ENCODE measurements around the gene AHCY.

The AHCY gene

DNA sequence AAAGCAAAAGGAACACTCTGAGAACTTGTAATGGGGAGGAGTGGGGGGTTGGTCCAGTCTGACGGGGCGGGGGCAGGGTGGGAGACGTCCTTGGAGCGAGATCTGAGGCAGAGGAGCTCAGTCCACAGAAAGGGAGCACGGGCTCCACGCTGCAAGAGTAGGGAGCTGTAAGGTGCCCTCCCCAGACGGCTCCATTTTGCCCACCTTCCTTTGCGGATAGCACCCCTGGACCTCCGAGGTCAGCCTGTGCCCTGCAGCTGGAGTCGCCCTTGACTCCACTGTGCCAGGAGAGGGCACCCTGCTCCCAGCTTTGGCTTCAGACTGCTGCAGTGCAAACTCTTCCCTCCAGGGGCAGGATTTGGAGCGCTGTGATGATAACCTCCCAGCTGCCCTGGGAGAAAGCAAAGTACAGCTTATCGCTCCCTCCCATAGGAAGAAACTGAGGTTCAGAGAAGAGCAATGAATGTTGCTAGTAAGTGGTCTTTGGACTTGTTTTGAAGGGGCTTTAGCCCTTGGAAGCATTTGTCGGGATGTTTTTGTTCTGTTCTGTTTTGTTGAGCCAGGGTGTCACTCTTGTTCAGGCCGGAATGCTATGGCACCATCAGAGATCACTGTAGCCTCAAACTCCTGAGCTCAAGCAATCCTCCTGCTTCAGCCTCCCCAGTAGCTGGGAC lies 9.5 kb upstream of the AHCY start:
- H3K56ac ChIP-seq (ENCODE audit: low read length) = peak overlapping the region; percentile 79
- H3K27me3 ChIP-seq (ENCODE audit: insufficient read depth, low read length, poor library complexity) = no peaks in the 10 kb centered on the region
- H3K9ac ChIP-seq (ENCODE audit: low read length) = peak overlapping the region; percentile 31
- H3K79me2 ChIP-seq (ENCODE audit: control insufficient read depth, insufficient read depth, low read length) = no peaks in the 10 kb centered on the region
- H2BK15ac ChIP-seq (replicated peaks; ENCODE audit: low read depth) = no peak overlapping the region
- H3K4ac ChIP-seq (ENCODE audit: low read depth, low read length) = no peak overlapping the region
- H3K79me1 ChIP-seq (ENCODE audit: low read length) = no peaks in the 10 kb centered on the region
- no peaks in the 10 kb centered on the region for H3K4me1 ChIP-seq (ENCODE audit: control insufficient read depth, low read depth, low read length)
- no peak overlapping the region for H3K4me3 ChIP-seq (ENCODE audit: low read length)
- DNase-seq = peak; percentile 95
- H3K4me2 ChIP-seq (ENCODE audit: low read length) = peak overlapping the region; percentile 23
- H3K23ac ChIP-seq (ENCODE audit: low read length) = no peak overlapping the region
- no peak overlapping the region for H2BK5ac ChIP-seq (ENCODE audit: low read length)
- no peak overlapping the region for H2AK5ac ChIP-seq (ENCODE audit: low read length)
- WGBS (ENCODE audit: extremely low coverage, insufficient coverage, low lambda C conversion rate) = no CpG with 5 or more reads among the region's 14 CpGs
- no peak overlapping the region for H2BK120ac ChIP-seq (ENCODE audit: low read depth, low read length)
- H4K5ac ChIP-seq (ENCODE audit: low read length) = no peak overlapping the region
- H3K18ac ChIP-seq (ENCODE audit: low read length) = no peak overlapping the region
- H4K8ac ChIP-seq (ENCODE audit: low read depth, low read length) = no peak overlapping the region
- H3K27ac ChIP-seq (ENCODE audit: low read depth, low read length) = no peak overlapping the region
- H3K36me3 ChIP-seq (ENCODE audit: control insufficient read depth, insufficient read depth, low read length) = no peaks in the 10 kb centered on the region

- no peak overlapping the region for H3K4me3 ChIP-seq (ENCODE audit: low read length)
- no peak overlapping the region for H3K4ac ChIP-seq (ENCODE audit: low read depth, low read length)
- no peak overlapping the region for H3K27ac ChIP-seq (ENCODE audit: low read depth, low read length)
- WGBS (ENCODE audit: extremely low coverage, insufficient coverage, low lambda C conversion rate) = no CpG with 5 or more reads among the region's 11 CpGs
- peak overlapping the region; percentile 31 for H3K9ac ChIP-seq (ENCODE audit: low read length)
- H3K27me3 ChIP-seq (ENCODE audit: insufficient read depth, low read length, poor library complexity) = no peaks in the 10 kb centered on the region
- DNase-seq = no peak
- peak overlapping the region; percentile 79 for H3K56ac ChIP-seq (ENCODE audit: low read length)
- no peaks in the 10 kb centered on the region for H3K79me1 ChIP-seq (ENCODE audit: low read length)
- H3K4me1 ChIP-seq (ENCODE audit: control insufficient read depth, low read depth, low read length) = no peaks in the 10 kb centered on the region
- no peak overlapping the region for H4K5ac ChIP-seq (ENCODE audit: low read length)
- no peak overlapping the region for H2BK15ac ChIP-seq (replicated peaks; ENCODE audit: low read depth)
- no peak overlapping the region for H4K8ac ChIP-seq (ENCODE audit: low read depth, low read length)
- no peaks in the 10 kb centered on the region for H3K79me2 ChIP-seq (ENCODE audit: control insufficient read depth, insufficient read depth, low read length)
- H2BK120ac ChIP-seq (ENCODE audit: low read depth, low read length) = no peak overlapping the region
- no peak overlapping the region for H3K23ac ChIP-seq (ENCODE audit: low read length)
- no peak overlapping the region for H2BK5ac ChIP-seq (ENCODE audit: low read length)
- H3K18ac ChIP-seq (ENCODE audit: low read length) = no peak overlapping the region
- H3K4me2 ChIP-seq (ENCODE audit: low read length) = peak overlapping the region; percentile 23
- no peaks in the 10 kb centered on the region for H3K36me3 ChIP-seq (ENCODE audit: control insufficient read depth, insufficient read depth, low read length)
- H2AK5ac ChIP-seq (ENCODE audit: low read length) = no peak overlapping the region
Observed at GRCh38 chr20:34312024-34312460, 8.9 kb upstream of the AHCY start.

DNA sequence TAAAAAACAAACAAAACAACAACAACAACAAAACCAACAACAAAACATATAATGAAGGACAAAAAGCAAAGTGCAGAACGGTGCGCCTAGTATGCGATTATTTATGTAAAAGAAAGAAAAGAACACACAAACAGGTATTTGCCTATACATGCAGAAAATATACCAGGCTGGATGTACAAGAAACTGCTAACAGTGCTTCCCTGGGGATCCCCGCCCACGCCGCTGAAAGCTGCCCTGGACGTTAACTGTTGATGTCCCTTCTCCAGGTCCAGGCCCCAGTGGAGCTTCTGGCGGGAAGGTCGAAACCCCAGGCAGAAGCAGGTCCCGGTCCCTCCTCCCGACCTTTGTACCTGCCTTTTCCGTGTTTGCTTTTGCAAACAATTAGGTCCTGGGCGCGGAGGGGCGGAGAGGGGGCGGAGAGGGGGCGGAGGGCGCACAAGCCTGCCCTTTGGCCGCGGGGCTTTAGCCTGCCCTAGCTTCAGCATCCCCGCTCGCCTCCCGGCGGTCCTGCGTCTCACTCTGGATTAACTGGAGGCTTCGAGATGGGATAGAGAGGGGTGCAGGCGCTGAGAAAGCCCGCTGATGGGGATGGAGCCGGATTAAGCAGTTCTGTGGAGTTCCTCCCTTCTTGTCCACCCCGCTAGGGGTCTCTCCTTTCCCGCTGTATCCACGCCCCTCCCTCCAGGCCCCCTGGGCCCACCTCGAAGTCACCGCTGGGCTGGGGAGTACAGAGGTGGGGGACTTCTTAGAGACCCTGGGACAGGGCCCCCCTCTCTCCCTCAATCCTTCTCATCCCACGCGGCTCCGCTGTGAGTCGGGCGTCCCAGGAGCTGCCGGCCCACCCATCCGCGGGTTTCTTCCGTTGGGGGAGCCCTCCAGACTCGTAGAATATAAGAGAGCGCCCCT lies 8.2 kb upstream of the AHCY start:
- no peak overlapping the region for H2BK5ac ChIP-seq (ENCODE audit: low read length)
- H3K23ac ChIP-seq (ENCODE audit: low read length) = no peak overlapping the region
- no peak overlapping the region for H3K18ac ChIP-seq (ENCODE audit: low read length)
- H2BK120ac ChIP-seq (ENCODE audit: low read depth, low read length) = no peak overlapping the region
- H4K8ac ChIP-seq (ENCODE audit: low read depth, low read length) = no peak overlapping the region
- no peaks in the 10 kb centered on the region for H3K36me3 ChIP-seq (ENCODE audit: control insufficient read depth, insufficient read depth, low read length)
- H3K27me3 ChIP-seq (ENCODE audit: insufficient read depth, low read length, poor library complexity) = no peaks in the 10 kb centered on the region
- H3K79me2 ChIP-seq (ENCODE audit: control insufficient read depth, insufficient read depth, low read length) = no peaks in the 10 kb centered on the region
- H3K4me1 ChIP-seq (ENCODE audit: control insufficient read depth, low read depth, low read length) = no peaks in the 10 kb centered on the region
- no peak overlapping the region for H3K4ac ChIP-seq (ENCODE audit: low read depth, low read length)
- H2AK5ac ChIP-seq (ENCODE audit: low read length) = no peak overlapping the region
- peak; percentile 85 for DNase-seq
- H3K27ac ChIP-seq (ENCODE audit: low read depth, low read length) = no peak overlapping the region
- H3K56ac ChIP-seq (ENCODE audit: low read length) = peak overlapping the region; percentile 62
- WGBS (ENCODE audit: extremely low coverage, insufficient coverage, low lambda C conversion rate) = no CpG with 5 or more reads among the region's 45 CpGs
- H3K9ac ChIP-seq (ENCODE audit: low read length) = peak overlapping the region; percentile 52
- H2BK15ac ChIP-seq (replicated peaks; ENCODE audit: low read depth) = no peak overlapping the region
- peak overlapping the region; percentile 70 for H3K4me2 ChIP-seq (ENCODE audit: low read length)
- no peak overlapping the region for H4K5ac ChIP-seq (ENCODE audit: low read length)
- no peaks in the 10 kb centered on the region for H3K79me1 ChIP-seq (ENCODE audit: low read length)
- peak overlapping the region; percentile 14 for H3K4me3 ChIP-seq (ENCODE audit: low read length)

GRCh38 chr20:34310481-34311117 lies 7.4 kb upstream of the AHCY start:
- Histone ChIP-seq H2BK5ac (ENCODE audit: low read length) (no peak overlapping the region), H3K4me3 (ENCODE audit: low read length) (no peak overlapping the region), H3K23ac (ENCODE audit: low read length) (no peak overlapping the region), H2AK5ac (ENCODE audit: low read length) (no peak overlapping the region), H3K4ac (ENCODE audit: low read depth, low read length) (no peak overlapping the region), H3K79me1 (ENCODE audit: low read length) (no peaks in the 10 kb centered on the region), H3K79me2 (ENCODE audit: control insufficient read depth, insufficient read depth, low read length) (no peaks in the 10 kb centered on the region), H2BK120ac (ENCODE audit: low read depth, low read length) (no peak overlapping the region), H4K8ac (ENCODE audit: low read depth, low read length) (no peak overlapping the region), H4K5ac (ENCODE audit: low read length) (no peak overlapping the region), H3K18ac (ENCODE audit: low read length) (no peak overlapping the region), H2BK15ac (replicated peaks; ENCODE audit: low read depth) (no peak overlapping the region), H3K9ac (ENCODE audit: low read length) (no peak overlapping the region), H3K56ac (ENCODE audit: low read length) (peak overlapping the region; percentile 62), H3K4me1 (ENCODE audit: control insufficient read depth, low read depth, low read length) (no peaks in the 10 kb centered on the region), H3K27me3 (ENCODE audit: insufficient read depth, low read length, poor library complexity) (no peaks in the 10 kb centered on the region), H3K4me2 (ENCODE audit: low read length) (no peak overlapping the region), H3K36me3 (ENCODE audit: control insufficient read depth, insufficient read depth, low read length) (no peaks in the 10 kb centered on the region), H3K27ac (ENCODE audit: low read depth, low read length) (no peak overlapping the region)
- WGBS (ENCODE audit: extremely low coverage, insufficient coverage, low lambda C conversion rate) = no CpG with 5 or more reads among the region's 19 CpGs
- no peak for DNase-seq

- no peaks in the 10 kb centered on the region for H3K27me3 ChIP-seq (ENCODE audit: insufficient read depth, low read length, poor library complexity)
- no peak for DNase-seq
- no CpG with 5 or more reads among the region's 3 CpGs for WGBS (ENCODE audit: extremely low coverage, insufficient coverage, low lambda C conversion rate)
Observed at GRCh38 chr20:34309691-34310090, 6.5 kb upstream of the AHCY start.

More at GRCh38 chr20:34309691-34310090, 6.5 kb upstream of the AHCY start:
- no peak overlapping the region for H4K8ac ChIP-seq (ENCODE audit: low read depth, low read length)
- H3K4me2 ChIP-seq (ENCODE audit: low read length) = no peak overlapping the region
- H2BK5ac ChIP-seq (ENCODE audit: low read length) = no peak overlapping the region
- no peak overlapping the region for H4K5ac ChIP-seq (ENCODE audit: low read length)
- no peak overlapping the region for H2AK5ac ChIP-seq (ENCODE audit: low read length)
- no peaks in the 10 kb centered on the region for H3K79me2 ChIP-seq (ENCODE audit: control insufficient read depth, insufficient read depth, low read length)
- H3K36me3 ChIP-seq (ENCODE audit: control insufficient read depth, insufficient read depth, low read length) = no peaks in the 10 kb centered on the region
- H2BK15ac ChIP-seq (replicated peaks; ENCODE audit: low read depth) = no peak overlapping the region
- H3K18ac ChIP-seq (ENCODE audit: low read length) = no peak overlapping the region
- H2BK120ac ChIP-seq (ENCODE audit: low read depth, low read length) = no peak overlapping the region
- H3K79me1 ChIP-seq (ENCODE audit: low read length) = no peaks in the 10 kb centered on the region
- H3K4ac ChIP-seq (ENCODE audit: low read depth, low read length) = no peak overlapping the region
- H3K9ac ChIP-seq (ENCODE audit: low read length) = no peak overlapping the region
- H3K4me3 ChIP-seq (ENCODE audit: low read length) = no peak overlapping the region
- no peak overlapping the region for H3K27ac ChIP-seq (ENCODE audit: low read depth, low read length)
- no peaks in the 10 kb centered on the region for H3K4me1 ChIP-seq (ENCODE audit: control insufficient read depth, low read depth, low read length)
- H3K23ac ChIP-seq (ENCODE audit: low read length) = no peak overlapping the region
- no peak overlapping the region for H3K56ac ChIP-seq (ENCODE audit: low read length)
